Progenitor cell of endocrine pancreas (in vitro differentiated cells): ENCODE measurements around the gene LPAR1. TPM values are rescaled to one million over a fixed set of nuclear protein-coding genes. Genes with fewer than 3 reads are reported as not detected.

Experiments used
- DNase-seq: peaks from one replicate; pipeline ENCODE4 v3.0.0; 2021; ENCODE audit warnings: low spot score; ENCODE audit not compliant: unreplicated experiment
- H3K27ac Mint-ChIP-seq: 2 replicates; pipeline ENCODE4 v1.8.0; 2021; ENCODE audit warnings: mild to moderate bottlenecking, moderate library complexity, mixed read lengths
- H3K27me3 Mint-ChIP-seq: 2 replicates; pipeline ENCODE4 v1.8.0; 2021; ENCODE audit warnings: mixed read lengths
- H3K36me3 Mint-ChIP-seq: 2 replicates; pipeline ENCODE4 v1.8.0; 2022; ENCODE audit warnings: mixed read lengths; ENCODE audit not compliant: insufficient read depth
- H3K4me1 Mint-ChIP-seq: 2 replicates; pipeline ENCODE4 v1.8.0; 2021; ENCODE audit warnings: low read depth, mixed read lengths
- H3K4me3 Mint-ChIP-seq: 2 replicates; pipeline ENCODE4 v1.8.0; 2021; ENCODE audit warnings: low read depth, mild to moderate bottlenecking, moderate library complexity, mixed read lengths
- H3K9me3 Mint-ChIP-seq: 2 replicates; pipeline ENCODE4 v1.8.0; 2021; ENCODE audit warnings: low read depth, mixed read lengths
- CTCF ChIP-seq: fragments of 200-600 bp; sonication (generic); IDR thresholded peaks from one replicate; pipeline ENCODE4 v1.5.0; 2021; ENCODE audit warnings: antibody characterized with exemption, mild to moderate bottlenecking; ENCODE audit not compliant: unreplicated experiment
- total RNA-seq: library from RNA; stranded (reverse); gene quantifications from 2 replicates; pipeline ENCODE4 v1.2.1, GENCODE V29; 2021

LPAR1 gene
- total RNA-seq, 1 donor from 2014 or later, result 17.4 TPM

- peaks cover 23% of the 10 kb centered on the region for H3K4me1 Mint-ChIP-seq
- H3K27me3 Mint-ChIP-seq, result peaks cover 8% of the 10 kb centered on the region
- peak overlapping the region; percentile 89 for H3K27ac Mint-ChIP-seq
- H3K4me3 Mint-ChIP-seq, result peak overlapping the region; percentile 75
- TF ChIP-seq CTCF, result peak; percentile 68
- DNase-seq, result peak; percentile 60
- H3K9me3 Mint-ChIP-seq, result no peaks in the 10 kb centered on the region
- no peaks in the 10 kb centered on the region for H3K36me3 Mint-ChIP-seq
Observed at GRCh38 chr9:111037708-111038330, 451 bp downstream of the LPAR1 start.

DNA sequence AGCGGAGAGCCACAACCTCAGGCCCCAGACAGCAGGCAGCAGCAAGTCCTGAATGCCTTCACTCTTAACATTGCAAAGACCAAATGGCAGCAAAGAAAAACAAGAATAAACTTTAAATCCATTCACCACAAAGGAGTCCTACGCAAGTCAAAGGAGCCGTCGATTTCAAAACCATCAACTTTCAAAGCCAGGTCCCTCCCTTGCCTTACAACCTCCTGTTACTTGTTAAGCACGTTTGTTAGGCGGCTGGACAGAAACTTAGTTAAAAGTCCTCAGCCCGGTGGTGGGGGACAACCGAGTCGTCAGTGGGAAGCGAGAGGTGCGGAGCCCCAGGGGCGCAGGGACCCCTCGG, 938 bp downstream of the LPAR1 start:
- Mint-ChIP-seq H3K27ac (peak overlapping the region; percentile 89), H3K4me1 (peaks cover 23% of the 10 kb centered on the region), H3K9me3 (no peaks in the 10 kb centered on the region), H3K27me3 (peaks cover 8% of the 10 kb centered on the region), H3K36me3 (no peaks in the 10 kb centered on the region), H3K4me3 (peak overlapping the region; percentile 75)
- no peak for TF ChIP-seq CTCF
- no peak for DNase-seq

DNA sequence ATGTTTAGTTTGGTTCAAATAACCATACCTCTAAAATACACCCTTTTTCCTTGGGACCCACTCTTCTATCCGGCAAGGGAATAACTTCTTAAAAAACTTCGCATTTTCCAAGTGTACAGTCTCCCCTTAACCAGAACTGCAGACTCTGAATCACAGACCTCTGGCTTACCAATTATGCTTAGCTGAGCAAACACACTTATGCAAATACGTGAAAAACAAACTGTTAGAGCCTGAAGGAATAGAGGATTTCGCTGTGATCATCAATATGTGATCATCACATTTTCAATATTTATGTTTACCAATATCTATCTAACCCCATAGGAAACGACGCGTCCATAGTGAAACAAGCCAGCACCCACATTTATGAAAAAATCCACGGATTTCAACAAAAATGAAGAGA, 1.3 kb downstream of the LPAR1 start:
- H3K4me1 Mint-ChIP-seq, result peaks cover 23% of the 10 kb centered on the region
- no peaks in the 10 kb centered on the region for H3K36me3 Mint-ChIP-seq
- peak overlapping the region; percentile 89 for H3K27ac Mint-ChIP-seq
- peaks cover 6% of the 10 kb centered on the region for H3K27me3 Mint-ChIP-seq
- peak overlapping the region; percentile 75 for H3K4me3 Mint-ChIP-seq
- no peak for DNase-seq
- no peak for TF ChIP-seq CTCF
- no peaks in the 10 kb centered on the region for H3K9me3 Mint-ChIP-seq

DNA sequence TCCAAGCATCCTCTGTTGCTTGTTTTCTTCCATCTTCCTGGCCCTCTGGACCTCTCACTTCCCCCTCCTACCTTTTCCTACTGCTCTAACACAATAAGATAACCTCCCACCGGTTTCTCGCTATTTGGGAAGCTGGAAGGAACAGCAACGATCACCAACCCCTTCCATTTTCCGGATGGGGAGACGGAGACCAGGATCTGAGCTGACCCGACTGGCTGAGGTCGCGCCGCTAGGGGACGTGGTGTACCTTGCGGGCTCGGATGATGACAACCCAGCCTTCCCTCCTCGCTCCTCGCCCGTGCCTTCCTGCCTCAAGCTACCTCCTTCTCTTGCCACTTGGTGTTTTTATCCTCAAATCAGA, 1.9 kb downstream of the LPAR1 start:
- DNase-seq, result peak; percentile 28
- Mint-ChIP-seq H3K36me3 (no peaks in the 10 kb centered on the region), H3K9me3 (no peaks in the 10 kb centered on the region), H3K4me1 (peaks cover 23% of the 10 kb centered on the region), H3K27me3 (peaks cover 4% of the 10 kb centered on the region), H3K4me3 (peak overlapping the region; percentile 75), H3K27ac (peak overlapping the region; percentile 89)
- peak; percentile 63 for TF ChIP-seq CTCF

GRCh38 chr9:111035543-111036428, 2.5 kb downstream of the LPAR1 start:
- peak overlapping the region; percentile 75 for H3K4me3 Mint-ChIP-seq
- H3K27ac Mint-ChIP-seq, result no peak overlapping the region
- H3K9me3 Mint-ChIP-seq, result no peaks in the 10 kb centered on the region
- H3K36me3 Mint-ChIP-seq, result no peaks in the 10 kb centered on the region
- DNase-seq, result no peak
- peaks cover 23% of the 10 kb centered on the region for H3K4me1 Mint-ChIP-seq
- TF ChIP-seq CTCF, result no peak
- peaks cover 4% of the 10 kb centered on the region for H3K27me3 Mint-ChIP-seq
